Measurements from ENCODE around the gene NLRP6.

- TF ChIP-seq GABPA (IDR thresholded peaks at IDR 0.05; ENCODE audit: low read depth) (no peak), CTCF (IDR thresholded peaks at IDR 0.05) (no peak), EP300 (IDR thresholded peaks at IDR 0.05; ENCODE audit: borderline replicate concordance in 1 of 2, low read depth in 1 of 2, low read length in 1 of 2) (no peak), JUND (IDR thresholded peaks at IDR 0.05) (no peak), TAF1 (IDR thresholded peaks at IDR 0.05; ENCODE audit: borderline replicate concordance, low read depth, low read length) (no peak), RAD21 (IDR thresholded peaks at IDR 0.05; ENCODE audit: low read length) (no peak), MAX (IDR thresholded peaks at IDR 0.05; ENCODE audit: low read depth) (no peak), RFX5 (IDR thresholded peaks at IDR 0.05; ENCODE audit: low read length) (no peak)
Measured at GRCh38 chr11:332651-333480, 54.7 kb downstream of the NLRP6 start.

Data from SK-N-SH (cell line).